DND-41 (cell line): ENCODE results near the gene TEP1.

Experiments used
- EZH2 ChIP-seq: IDR thresholded peaks from 3 replicates; pipeline ENCODE4 v1.6.1; 2012; ENCODE audit warnings: borderline replicate concordance, low read depth, mild to moderate bottlenecking, moderate library complexity, low read length, inconsistent platforms; ENCODE audit not compliant: severe bottlenecking
- TF ChIP-seq, protein P1 (sequence below): IDR thresholded peaks from 2 replicates; pipeline ENCODE4 v1.5.1; 2012; ENCODE audit warnings: borderline replicate concordance, low read length, moderate library complexity, mild to moderate bottlenecking; ENCODE audit not compliant: poor library complexity, severe bottlenecking; ENCODE audit errors: extremely low read depth

DNA sequence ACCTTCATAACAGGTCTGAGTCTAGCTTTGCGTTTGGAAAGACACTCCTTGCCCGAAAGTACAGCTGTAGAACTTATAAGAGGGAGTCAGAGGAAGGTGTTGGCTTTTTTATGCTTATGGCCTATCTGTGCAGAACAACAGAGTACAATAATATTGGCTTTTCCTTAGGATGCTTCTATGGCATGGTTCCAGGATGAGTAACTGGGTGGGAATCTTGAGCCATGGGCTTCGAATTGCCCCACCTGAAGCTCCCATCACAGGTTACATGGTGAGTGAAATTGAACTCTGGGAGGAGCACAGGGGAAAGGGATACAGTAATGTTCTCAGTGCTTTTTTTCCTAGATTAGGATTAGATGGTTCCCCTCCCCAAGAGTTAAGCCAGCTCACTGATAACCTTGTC lies 56.9 kb downstream of the TEP1 start:
- TF ChIP-seq, protein P1, sequence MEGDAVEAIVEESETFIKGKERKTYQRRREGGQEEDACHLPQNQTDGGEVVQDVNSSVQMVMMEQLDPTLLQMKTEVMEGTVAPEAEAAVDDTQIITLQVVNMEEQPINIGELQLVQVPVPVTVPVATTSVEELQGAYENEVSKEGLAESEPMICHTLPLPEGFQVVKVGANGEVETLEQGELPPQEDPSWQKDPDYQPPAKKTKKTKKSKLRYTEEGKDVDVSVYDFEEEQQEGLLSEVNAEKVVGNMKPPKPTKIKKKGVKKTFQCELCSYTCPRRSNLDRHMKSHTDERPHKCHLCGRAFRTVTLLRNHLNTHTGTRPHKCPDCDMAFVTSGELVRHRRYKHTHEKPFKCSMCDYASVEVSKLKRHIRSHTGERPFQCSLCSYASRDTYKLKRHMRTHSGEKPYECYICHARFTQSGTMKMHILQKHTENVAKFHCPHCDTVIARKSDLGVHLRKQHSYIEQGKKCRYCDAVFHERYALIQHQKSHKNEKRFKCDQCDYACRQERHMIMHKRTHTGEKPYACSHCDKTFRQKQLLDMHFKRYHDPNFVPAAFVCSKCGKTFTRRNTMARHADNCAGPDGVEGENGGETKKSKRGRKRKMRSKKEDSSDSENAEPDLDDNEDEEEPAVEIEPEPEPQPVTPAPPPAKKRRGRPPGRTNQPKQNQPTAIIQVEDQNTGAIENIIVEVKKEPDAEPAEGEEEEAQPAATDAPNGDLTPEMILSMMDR, result no peak
- TF ChIP-seq EZH2, result no peak
